ENCODE results near the gene SLC8A1.

SLC8A1 gene

DNA sequence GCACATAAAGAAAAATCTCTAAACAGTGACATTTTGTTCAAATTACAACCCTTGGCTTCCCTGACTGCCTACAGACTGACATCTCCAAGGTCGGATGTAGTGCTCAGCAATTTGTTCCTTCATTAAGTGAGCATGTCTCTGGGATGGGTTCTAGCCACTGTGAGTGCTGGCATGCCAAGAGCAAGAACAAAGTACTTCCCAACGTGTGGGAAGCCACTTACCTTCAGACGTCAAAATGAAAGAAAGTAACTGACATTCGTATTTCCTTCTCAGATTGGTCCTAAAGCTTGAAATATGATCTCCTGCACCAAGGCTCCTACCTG is 193.8 kb downstream of the SLC8A1 start:
- no peaks in the 10 kb centered on the region for H4K20me1 ChIP-seq (ENCODE audit: insufficient read depth, low read length, poor library complexity, severe bottlenecking)
- H3K36me3 ChIP-seq (ENCODE audit: insufficient read depth, low read length) = no peaks in the 10 kb centered on the region
- no peaks in the 10 kb centered on the region for H3K27me3 ChIP-seq (ENCODE audit: insufficient read depth, low read length, poor library complexity, severe bottlenecking)
- H2AFZ ChIP-seq (ENCODE audit: low read length) = no peak overlapping the region
- H3K4me3 ChIP-seq (ENCODE audit: low read length, poor library complexity, severe bottlenecking) = no peak overlapping the region
- TF ChIP-seq, protein P1, sequence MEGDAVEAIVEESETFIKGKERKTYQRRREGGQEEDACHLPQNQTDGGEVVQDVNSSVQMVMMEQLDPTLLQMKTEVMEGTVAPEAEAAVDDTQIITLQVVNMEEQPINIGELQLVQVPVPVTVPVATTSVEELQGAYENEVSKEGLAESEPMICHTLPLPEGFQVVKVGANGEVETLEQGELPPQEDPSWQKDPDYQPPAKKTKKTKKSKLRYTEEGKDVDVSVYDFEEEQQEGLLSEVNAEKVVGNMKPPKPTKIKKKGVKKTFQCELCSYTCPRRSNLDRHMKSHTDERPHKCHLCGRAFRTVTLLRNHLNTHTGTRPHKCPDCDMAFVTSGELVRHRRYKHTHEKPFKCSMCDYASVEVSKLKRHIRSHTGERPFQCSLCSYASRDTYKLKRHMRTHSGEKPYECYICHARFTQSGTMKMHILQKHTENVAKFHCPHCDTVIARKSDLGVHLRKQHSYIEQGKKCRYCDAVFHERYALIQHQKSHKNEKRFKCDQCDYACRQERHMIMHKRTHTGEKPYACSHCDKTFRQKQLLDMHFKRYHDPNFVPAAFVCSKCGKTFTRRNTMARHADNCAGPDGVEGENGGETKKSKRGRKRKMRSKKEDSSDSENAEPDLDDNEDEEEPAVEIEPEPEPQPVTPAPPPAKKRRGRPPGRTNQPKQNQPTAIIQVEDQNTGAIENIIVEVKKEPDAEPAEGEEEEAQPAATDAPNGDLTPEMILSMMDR (conservative IDR thresholded peaks at IDR 0.05; ENCODE audit: low read length) = no peak
- no peak for TF ChIP-seq EZH2phosphoT487 (IDR thresholded peaks at IDR 0.05; ENCODE audit: borderline replicate concordance)
- H3K9me2 ChIP-seq (replicated peaks; ENCODE audit: low read depth, low read length) = no peaks in the 10 kb centered on the region
- H3K4me1 ChIP-seq (ENCODE audit: insufficient read depth, low read length, poor library complexity, severe bottlenecking) = no peaks in the 10 kb centered on the region
- H3K4me2 ChIP-seq (ENCODE audit: low read depth, low read length, poor library complexity, severe bottlenecking) = no peak overlapping the region
- H3K9ac ChIP-seq (ENCODE audit: low read depth, low read length, poor library complexity, severe bottlenecking) = no peak overlapping the region
- no peaks in the 10 kb centered on the region for H3F3A ChIP-seq (ENCODE audit: low read depth)
- H3K79me2 ChIP-seq (ENCODE audit: insufficient read depth, low read length) = no peaks in the 10 kb centered on the region
- no peaks in the 10 kb centered on the region for H3K9me3 ChIP-seq (ENCODE audit: insufficient read depth, low read depth, low read length)

DNA sequence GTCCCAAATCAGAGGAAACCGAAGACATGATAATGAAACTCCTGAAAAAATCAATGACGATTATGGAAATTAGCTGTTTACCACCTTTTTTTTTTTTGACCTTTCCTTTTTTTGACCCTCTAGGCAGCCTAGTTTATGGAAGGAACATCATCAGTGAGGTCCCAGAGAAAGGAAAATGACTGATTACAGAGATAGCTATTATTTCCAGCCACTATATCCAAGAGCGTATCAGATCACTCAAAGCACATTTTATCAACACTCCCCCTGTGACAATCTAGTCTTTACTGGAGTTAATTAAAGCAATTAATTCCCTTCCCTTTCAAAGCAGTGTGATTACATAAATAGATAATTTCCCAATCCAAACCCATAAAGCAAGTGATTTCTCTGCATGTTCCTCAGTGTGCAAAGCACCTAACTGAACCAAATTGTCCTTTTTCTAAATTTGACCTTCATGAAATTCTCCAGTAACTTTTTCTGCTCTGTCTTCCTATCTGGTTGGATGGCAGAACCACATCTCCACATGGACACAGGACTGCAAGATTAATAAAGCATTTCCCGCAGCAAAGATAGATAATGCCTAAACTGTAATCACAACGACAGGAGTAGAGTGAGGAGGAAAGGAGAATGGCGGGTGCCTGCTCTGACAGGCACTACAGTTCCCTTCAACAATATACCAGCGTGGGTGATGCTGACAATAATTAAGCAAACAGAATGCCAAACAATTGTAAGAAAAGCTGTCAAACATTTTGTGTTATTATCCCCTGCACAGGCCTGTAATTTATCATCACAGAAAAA is 194.4 kb downstream of the SLC8A1 start:
- no peak overlapping the region for H3K4me2 ChIP-seq (ENCODE audit: low read depth, low read length, poor library complexity, severe bottlenecking)
- H3K79me2 ChIP-seq (ENCODE audit: insufficient read depth, low read length) = no peaks in the 10 kb centered on the region
- no peaks in the 10 kb centered on the region for H3K9me2 ChIP-seq (replicated peaks; ENCODE audit: low read depth, low read length)
- H3K4me1 ChIP-seq (ENCODE audit: insufficient read depth, low read length, poor library complexity, severe bottlenecking) = no peaks in the 10 kb centered on the region
- no peak overlapping the region for H2AFZ ChIP-seq (ENCODE audit: low read length)
- no peak overlapping the region for H3K9ac ChIP-seq (ENCODE audit: low read depth, low read length, poor library complexity, severe bottlenecking)
- no peaks in the 10 kb centered on the region for H3K27me3 ChIP-seq (ENCODE audit: insufficient read depth, low read length, poor library complexity, severe bottlenecking)
- no peaks in the 10 kb centered on the region for H3K9me3 ChIP-seq (ENCODE audit: insufficient read depth, low read depth, low read length)
- no peaks in the 10 kb centered on the region for H3F3A ChIP-seq (ENCODE audit: low read depth)
- TF ChIP-seq, protein P1 (conservative IDR thresholded peaks at IDR 0.05; ENCODE audit: low read length) = no peak
- TF ChIP-seq EZH2phosphoT487 (IDR thresholded peaks at IDR 0.05; ENCODE audit: borderline replicate concordance) = no peak
- H4K20me1 ChIP-seq (ENCODE audit: insufficient read depth, low read length, poor library complexity, severe bottlenecking) = no peaks in the 10 kb centered on the region
- H3K4me3 ChIP-seq (ENCODE audit: low read length, poor library complexity, severe bottlenecking) = no peak overlapping the region
- no peaks in the 10 kb centered on the region for H3K36me3 ChIP-seq (ENCODE audit: insufficient read depth, low read length)

DNA sequence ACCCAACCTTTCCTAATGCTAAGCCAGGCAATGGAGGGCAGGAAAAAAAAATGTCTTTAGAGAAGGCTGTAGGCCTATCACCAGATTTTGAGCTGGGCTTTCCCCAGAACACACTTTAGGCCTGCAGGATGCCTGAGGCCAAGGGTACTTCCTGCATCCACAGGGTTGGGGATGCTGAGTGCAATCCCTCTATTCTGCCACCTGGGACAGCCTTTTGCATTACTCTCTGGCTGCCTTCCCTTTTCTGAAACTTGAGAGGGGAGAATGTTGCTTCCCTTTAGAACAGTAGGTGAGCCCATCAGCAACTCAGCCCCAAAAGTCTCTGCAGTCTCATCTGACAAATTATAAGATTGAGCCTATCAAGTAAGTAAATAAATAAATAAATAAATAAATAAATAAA is 195.2 kb downstream of the SLC8A1 start:
- Histone ChIP-seq H3K27me3 (ENCODE audit: insufficient read depth, low read length, poor library complexity, severe bottlenecking) (no peaks in the 10 kb centered on the region), H2AFZ (ENCODE audit: low read length) (no peak overlapping the region), H3K9ac (ENCODE audit: low read depth, low read length, poor library complexity, severe bottlenecking) (no peak overlapping the region), H3K4me2 (ENCODE audit: low read depth, low read length, poor library complexity, severe bottlenecking) (no peak overlapping the region), H3K9me2 (replicated peaks; ENCODE audit: low read depth, low read length) (no peaks in the 10 kb centered on the region), H3K4me3 (ENCODE audit: low read length, poor library complexity, severe bottlenecking) (no peak overlapping the region), H3K79me2 (ENCODE audit: insufficient read depth, low read length) (no peaks in the 10 kb centered on the region), H4K20me1 (ENCODE audit: insufficient read depth, low read length, poor library complexity, severe bottlenecking) (no peaks in the 10 kb centered on the region), H3F3A (ENCODE audit: low read depth) (no peaks in the 10 kb centered on the region), H3K9me3 (ENCODE audit: insufficient read depth, low read depth, low read length) (no peaks in the 10 kb centered on the region), H3K36me3 (ENCODE audit: insufficient read depth, low read length) (no peaks in the 10 kb centered on the region), H3K4me1 (ENCODE audit: insufficient read depth, low read length, poor library complexity, severe bottlenecking) (no peaks in the 10 kb centered on the region)
- TF ChIP-seq, protein P1 (conservative IDR thresholded peaks at IDR 0.05; ENCODE audit: low read length) = peak; percentile 39
- no peak for TF ChIP-seq EZH2phosphoT487 (IDR thresholded peaks at IDR 0.05; ENCODE audit: borderline replicate concordance)
